HG03066 (cell line): ENCODE data around the gene LY6G6C.

ENCODE experiments used
- ATAC-seq: cut with Tn5 transposase; IDR thresholded peaks from one replicate; pipeline ENCODE4 v1.9.1; 2021; ENCODE audit warnings: low read depth; ENCODE audit not compliant: unreplicated experiment

LY6G6C gene

GRCh38 chr6:31687321-31687720 is 34.2 kb downstream of the LY6G6C start:
- no peak for ATAC-seq

DNA sequence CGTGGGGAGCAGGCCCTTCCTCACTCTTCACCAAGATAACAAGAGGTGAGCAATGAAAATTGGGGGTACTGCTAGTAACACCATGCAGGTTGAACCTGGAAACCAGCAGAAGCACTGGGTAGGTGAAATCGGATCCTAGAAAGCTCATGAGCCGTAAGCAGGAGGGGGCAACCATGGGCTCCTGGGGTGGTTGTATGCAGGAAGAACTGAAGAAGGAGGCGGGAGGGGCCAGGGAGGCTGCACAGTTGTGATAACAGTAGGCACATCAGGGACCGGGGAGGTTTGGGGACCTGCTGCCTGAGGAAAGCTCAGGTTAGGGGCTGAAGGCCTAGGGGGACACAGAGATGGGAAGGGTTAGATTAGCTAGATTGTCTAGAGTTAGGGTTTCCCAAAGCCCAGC is 35.1 kb downstream of the LY6G6C start:
- no peak for ATAC-seq

DNA sequence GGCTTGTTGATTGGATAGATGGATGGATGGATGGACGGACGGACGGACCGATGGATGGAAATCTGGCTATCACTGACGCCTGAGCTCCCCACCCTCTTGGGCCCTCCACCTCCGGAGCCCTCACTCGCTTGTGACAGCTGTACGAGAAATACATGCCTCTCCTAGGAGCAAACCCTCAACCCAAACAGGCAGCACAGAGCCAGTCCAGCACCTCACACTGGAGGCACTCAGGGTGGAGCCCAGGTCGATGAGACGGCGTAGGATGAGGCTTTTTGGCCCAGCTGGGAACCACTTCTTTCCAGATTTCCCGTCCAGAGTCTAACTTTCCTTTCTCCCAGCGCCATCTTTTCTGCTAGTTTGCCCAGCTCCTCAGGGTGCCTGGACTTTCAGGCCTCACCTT is 38.0 kb downstream of the LY6G6C start:
- no peak for ATAC-seq

DNA sequence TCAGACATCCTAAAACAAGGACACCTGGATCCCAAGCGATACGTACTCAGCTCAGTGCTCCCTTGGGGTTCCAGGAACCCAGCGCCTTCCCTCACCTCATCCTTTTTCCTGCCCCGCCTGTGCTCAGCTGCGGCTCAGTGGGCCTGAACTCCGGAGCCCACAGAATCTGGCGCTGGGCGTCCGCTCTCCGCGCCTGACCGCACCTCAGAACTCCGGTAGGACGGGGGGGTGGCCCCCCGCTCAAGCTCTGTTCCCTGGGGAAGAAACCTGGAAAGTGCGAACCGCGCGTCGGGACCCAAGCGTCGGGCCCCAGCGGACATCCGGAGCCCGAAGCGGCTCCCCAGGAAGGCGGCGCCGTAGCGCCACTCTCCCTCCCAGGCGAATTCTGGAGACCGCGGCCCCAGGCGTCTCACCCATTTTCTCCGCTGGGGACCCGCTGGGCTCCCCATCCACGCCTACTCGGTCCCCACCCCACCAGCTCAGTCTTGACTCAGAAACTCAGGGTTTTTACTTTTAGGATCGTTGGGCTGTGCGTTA is 40.3 kb downstream of the LY6G6C start:
- ATAC-seq: no peak

- ATAC-seq: no peak
These were observed 41.1 kb downstream of the LY6G6C start, which contains the start of gene LY6G5C for GRCh38 chr6:31680226-31681134. LY6G5C (minus strand) TSS chr6:31681067; CDS start chr6:31680373, 694 bp downstream.

GRCh38 chr6:31677955-31678354 is 43.6 kb downstream of the LY6G6C start:
- ATAC-seq: no peak

GRCh38 chr6:31676904-31677303 is 44.6 kb downstream of the LY6G6C start:
- no peak for ATAC-seq

- ATAC-seq: no peak
These were observed 45.1 kb downstream of the LY6G6C start for GRCh38 chr6:31676322-31676903.

DNA sequence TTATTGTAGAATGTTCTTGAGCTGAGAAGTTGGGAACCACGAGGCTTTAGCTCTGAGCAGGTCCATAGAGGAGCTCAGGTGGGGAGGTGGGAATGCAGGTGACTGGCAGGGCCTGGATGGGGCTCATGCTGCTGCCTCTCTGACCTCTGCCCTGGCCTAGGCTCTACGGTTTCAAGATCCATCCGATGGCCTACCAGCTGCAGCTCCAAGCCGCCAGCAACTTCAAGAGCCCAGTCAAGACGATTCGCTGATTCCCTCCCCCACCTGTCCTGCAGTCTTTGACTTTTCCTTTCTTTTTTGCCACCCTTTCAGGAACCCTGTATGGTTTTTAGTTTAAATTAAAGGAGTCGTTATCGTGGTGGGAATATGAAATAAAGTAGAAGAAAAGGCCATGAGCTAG is 51.9 kb downstream of the LY6G6C start, which contains the start of gene LY6G5B:
LY6G5B (plus strand) TSS at position 301 of the 400 bp plus-strand sequence. CDS start 975 bp downstream, outside the sequence.
- ATAC-seq: no peak
